ENCODE results near the gene GMDS. TPM values are rescaled to one million over a fixed set of nuclear protein-coding genes. Genes with fewer than 3 reads are reported as not detected.

Gene GMDS
- total and polyA plus RNA-seq, 11 donors = 4.5 to 10.7 (median 7.0) TPM

DNA sequence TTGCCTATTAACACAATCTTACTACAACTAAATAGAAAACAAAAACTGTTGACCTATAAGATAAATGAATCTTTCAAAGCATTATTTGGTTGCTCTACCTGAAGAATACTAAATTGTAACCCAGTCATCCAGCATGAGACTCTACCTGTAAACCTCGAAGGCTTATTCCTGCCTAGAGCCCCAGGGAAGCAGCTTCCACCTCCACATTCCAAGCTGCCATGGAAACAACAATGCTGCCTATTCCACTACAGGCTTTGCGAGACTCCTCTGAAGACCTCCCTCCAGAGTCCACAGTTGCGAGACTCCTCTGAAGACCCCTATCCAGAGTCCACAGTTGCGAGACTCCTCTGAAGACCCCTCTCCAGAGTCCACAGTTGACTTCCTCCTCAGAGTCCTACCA is 15.7 kb downstream of the GMDS start:
- Histone ChIP-seq H3K36me3 (no peaks in the 10 kb centered on the region), H3K4me3 (no peak overlapping the region), H3K27me3 (no peaks in the 10 kb centered on the region), H3K27ac (no peak overlapping the region), H3K4me1 (peaks cover 0 to 9% (median 0%) of the 10 kb centered on the region in 12 donors), H3K9me3 (no peaks in the 10 kb centered on the region)
- intact Hi-C loops (cut with DNase I) = no loop called here
- TF ChIP-seq, protein P1, sequence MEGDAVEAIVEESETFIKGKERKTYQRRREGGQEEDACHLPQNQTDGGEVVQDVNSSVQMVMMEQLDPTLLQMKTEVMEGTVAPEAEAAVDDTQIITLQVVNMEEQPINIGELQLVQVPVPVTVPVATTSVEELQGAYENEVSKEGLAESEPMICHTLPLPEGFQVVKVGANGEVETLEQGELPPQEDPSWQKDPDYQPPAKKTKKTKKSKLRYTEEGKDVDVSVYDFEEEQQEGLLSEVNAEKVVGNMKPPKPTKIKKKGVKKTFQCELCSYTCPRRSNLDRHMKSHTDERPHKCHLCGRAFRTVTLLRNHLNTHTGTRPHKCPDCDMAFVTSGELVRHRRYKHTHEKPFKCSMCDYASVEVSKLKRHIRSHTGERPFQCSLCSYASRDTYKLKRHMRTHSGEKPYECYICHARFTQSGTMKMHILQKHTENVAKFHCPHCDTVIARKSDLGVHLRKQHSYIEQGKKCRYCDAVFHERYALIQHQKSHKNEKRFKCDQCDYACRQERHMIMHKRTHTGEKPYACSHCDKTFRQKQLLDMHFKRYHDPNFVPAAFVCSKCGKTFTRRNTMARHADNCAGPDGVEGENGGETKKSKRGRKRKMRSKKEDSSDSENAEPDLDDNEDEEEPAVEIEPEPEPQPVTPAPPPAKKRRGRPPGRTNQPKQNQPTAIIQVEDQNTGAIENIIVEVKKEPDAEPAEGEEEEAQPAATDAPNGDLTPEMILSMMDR (IDR thresholded peaks at IDR 0.05) = no peak
- TF ChIP-seq POLR2A (IDR thresholded peaks at IDR 0.05) = no peak
- DNase-seq = no peak
- ATAC-seq = no peak
- 92 to 97% (median 94%) methylated on average over 4 of the region's 4 CpGs for WGBS, 4 donors

- 85 to 96% (median 92%) methylated on average over 4 of the region's 4 CpGs for WGBS, 4 donors
Measured at GRCh38 chr6:2229039-2229438, 16.4 kb downstream of the GMDS start.

DNA sequence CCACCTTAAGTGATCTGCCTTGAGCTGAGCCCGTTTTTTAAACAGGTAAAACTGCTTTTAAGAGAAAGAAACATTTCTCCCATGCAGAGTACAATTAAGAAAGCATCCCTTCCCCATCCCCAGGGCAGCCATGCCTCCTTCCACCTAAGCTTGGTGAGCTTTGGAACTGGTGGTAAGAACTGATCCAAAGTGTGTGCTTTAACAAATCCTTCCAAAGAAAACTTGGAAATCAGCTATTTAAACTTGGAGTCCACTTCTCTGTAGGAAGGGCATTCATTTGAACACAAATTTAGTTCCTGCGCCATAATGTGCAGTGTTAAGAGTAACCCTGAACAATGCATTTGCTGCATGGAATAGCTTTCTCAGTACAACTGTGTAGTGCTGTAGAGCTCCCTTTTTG is 17.0 kb downstream of the GMDS start:
- H3K4me3 ChIP-seq = no peak overlapping the region
- peaks cover 0 to 9% (median 0%) of the 10 kb centered on the region in 12 donors for H3K4me1 ChIP-seq
- DNase-seq (no peak), ATAC-seq (no peak)
- H3K9me3 ChIP-seq = no peaks in the 10 kb centered on the region
- H3K36me3 ChIP-seq = no peaks in the 10 kb centered on the region
- H3K27me3 ChIP-seq = no peaks in the 10 kb centered on the region
- no peak overlapping the region for H3K27ac ChIP-seq
- intact Hi-C loops (cut with DNase I) = no loop called here
- TF ChIP-seq POLR2A (IDR thresholded peaks at IDR 0.05) = no peak
- TF ChIP-seq, protein P1 (IDR thresholded peaks at IDR 0.05) = no peak
- 87 to 95% (median 92%) methylated on average over 2 of the region's 2 CpGs for WGBS, 4 donors

More at GRCh38 chr6:2229039-2229438, 16.4 kb downstream of the GMDS start:
- TF ChIP-seq, protein P1 (IDR thresholded peaks at IDR 0.05) = no peak
- Histone ChIP-seq H3K4me1 (peaks cover 0 to 9% (median 0%) of the 10 kb centered on the region in 12 donors), H3K36me3 (no peaks in the 10 kb centered on the region), H3K27ac (no peak overlapping the region), H3K27me3 (no peaks in the 10 kb centered on the region), H3K4me3 (no peak overlapping the region), H3K9me3 (no peaks in the 10 kb centered on the region)
- no peak for ATAC-seq
- intact Hi-C loops (cut with DNase I) = no loop called here
- no peak for DNase-seq

- no peaks in the 10 kb centered on the region for H3K36me3 ChIP-seq
- H3K4me3 ChIP-seq = no peak overlapping the region
- 89 to 95% (median 93%) methylated on average over 2 of the region's 2 CpGs for WGBS, 4 donors
- peaks cover 0 to 16% (median 4%) of the 10 kb centered on the region in 12 donors for H3K4me1 ChIP-seq
- DNase-seq (no peak), ATAC-seq (no peak)
- no peak for TF ChIP-seq POLR2A (IDR thresholded peaks at IDR 0.05)
- TF ChIP-seq, protein P1 (IDR thresholded peaks at IDR 0.05) = no peak
- H3K9me3 ChIP-seq = no peaks in the 10 kb centered on the region
- intact Hi-C loops (cut with DNase I) = no loop called here
- H3K27me3 ChIP-seq = no peaks in the 10 kb centered on the region
- no peak overlapping the region for H3K27ac ChIP-seq
Measured at GRCh38 chr6:2226775-2227174, 18.6 kb downstream of the GMDS start.

Measured in heart left ventricle (tissue), 16 donors.